Measurements from ENCODE around the gene ERI3. TPM values are rescaled to one million over a fixed set of nuclear protein-coding genes. Genes with fewer than 3 reads are reported as not detected.

ERI3 gene
- total RNA-seq, 1 experiment from 2014 or later = 83.4 TPM

DNA sequence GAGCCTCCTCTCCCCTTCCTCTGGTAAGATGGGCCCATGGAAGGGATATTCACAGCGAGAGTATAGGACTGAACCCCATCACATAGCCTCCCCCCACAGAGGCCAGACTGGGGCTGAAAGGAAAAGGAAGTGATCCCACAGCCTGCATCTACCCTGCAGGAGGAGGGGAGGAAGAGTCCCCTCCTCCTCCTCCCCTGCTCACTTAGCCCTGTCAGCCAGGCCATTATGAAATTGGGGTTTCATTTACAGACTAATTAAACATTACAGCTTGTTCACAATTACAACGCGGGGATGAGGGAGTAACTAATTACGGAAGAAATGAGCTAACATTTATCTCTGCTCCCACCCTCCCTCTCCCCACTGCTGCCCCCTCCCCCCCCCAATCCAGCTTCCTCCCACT lies 116.4 kb downstream of the ERI3 start:
- TF ChIP-seq, protein P1, sequence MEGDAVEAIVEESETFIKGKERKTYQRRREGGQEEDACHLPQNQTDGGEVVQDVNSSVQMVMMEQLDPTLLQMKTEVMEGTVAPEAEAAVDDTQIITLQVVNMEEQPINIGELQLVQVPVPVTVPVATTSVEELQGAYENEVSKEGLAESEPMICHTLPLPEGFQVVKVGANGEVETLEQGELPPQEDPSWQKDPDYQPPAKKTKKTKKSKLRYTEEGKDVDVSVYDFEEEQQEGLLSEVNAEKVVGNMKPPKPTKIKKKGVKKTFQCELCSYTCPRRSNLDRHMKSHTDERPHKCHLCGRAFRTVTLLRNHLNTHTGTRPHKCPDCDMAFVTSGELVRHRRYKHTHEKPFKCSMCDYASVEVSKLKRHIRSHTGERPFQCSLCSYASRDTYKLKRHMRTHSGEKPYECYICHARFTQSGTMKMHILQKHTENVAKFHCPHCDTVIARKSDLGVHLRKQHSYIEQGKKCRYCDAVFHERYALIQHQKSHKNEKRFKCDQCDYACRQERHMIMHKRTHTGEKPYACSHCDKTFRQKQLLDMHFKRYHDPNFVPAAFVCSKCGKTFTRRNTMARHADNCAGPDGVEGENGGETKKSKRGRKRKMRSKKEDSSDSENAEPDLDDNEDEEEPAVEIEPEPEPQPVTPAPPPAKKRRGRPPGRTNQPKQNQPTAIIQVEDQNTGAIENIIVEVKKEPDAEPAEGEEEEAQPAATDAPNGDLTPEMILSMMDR (IDR thresholded peaks at IDR 0.05; ENCODE audit: unreplicated experiment) = no peak
- no TSS peak for BruUV-seq (replicated peaks)
- intact Hi-C loops (cut with micrococcal nuclease) = no loop called here
- Mint-ChIP-seq H3K36me3 (ENCODE audit: insufficient read depth, unreplicated experiment) (peaks cover 25% of the 10 kb centered on the region), H3K4me1 (ENCODE audit: insufficient read depth, unreplicated experiment) (no peaks in the 10 kb centered on the region), H3K27ac (ENCODE audit: low read depth, unreplicated experiment) (no peak overlapping the region), H3K9me3 (ENCODE audit: unreplicated experiment) (no peaks in the 10 kb centered on the region), H3K27me3 (ENCODE audit: insufficient read depth, unreplicated experiment) (no peaks in the 10 kb centered on the region), H3K4me3 (ENCODE audit: unreplicated experiment) (no peak overlapping the region)
- no peak for DNase-seq (ENCODE audit: unreplicated experiment)
- ChIA-PET POLR2A (no interaction called here), CTCF (interaction anchor here (1.4 kb wide), 1 partner anchor 356 kb away, joined by 6 read pairs; no protein-coding TSS in a partner anchor)

DNA sequence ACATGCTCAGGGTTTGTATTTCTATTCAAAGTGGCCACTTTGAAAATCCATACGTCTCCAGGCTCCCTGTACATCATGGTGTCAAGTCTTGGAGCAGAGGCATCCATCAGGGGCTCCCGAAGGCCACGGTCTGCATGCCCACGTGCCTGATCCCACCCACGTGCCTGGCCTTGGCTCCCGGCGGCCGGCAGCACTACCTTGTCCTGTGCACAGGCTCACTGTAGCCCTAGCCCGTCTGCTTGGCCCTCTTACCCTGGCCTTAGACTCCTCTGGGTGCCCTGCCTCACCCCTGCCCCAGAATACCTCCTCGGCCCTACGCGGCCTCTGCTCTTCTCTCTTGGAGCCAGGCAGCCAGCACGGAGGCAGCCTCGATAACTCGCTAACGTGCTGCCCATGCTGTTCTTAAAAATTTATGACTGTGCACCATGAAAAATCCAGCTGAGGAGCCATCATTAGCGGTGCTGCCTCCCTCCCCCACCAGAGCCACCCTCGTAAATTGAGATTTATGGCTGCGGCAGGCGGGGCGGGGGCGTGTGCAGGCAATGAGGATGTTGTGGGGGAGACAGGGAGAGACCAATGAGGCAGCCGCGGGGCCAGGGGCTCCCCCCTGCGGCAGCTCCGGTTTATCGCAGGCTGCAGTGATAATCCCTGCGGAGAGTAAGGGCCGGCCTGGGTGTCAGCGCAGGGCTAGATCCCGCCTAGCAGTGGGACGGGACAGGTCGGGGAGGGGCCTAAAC lies 117.2 kb downstream of the ERI3 start:
- TF ChIP-seq, protein P1 (IDR thresholded peaks at IDR 0.05; ENCODE audit: unreplicated experiment) = no peak
- ChIA-PET POLR2A (interaction anchor here (0.6 kb wide), 1 partner anchor 20 kb away, joined by 3 read pairs; no protein-coding TSS in a partner anchor), CTCF (interaction anchor here (1.4 kb wide), 1 partner anchor 357 kb away, joined by 6 read pairs; no protein-coding TSS in a partner anchor)
- Mint-ChIP-seq H3K27me3 (ENCODE audit: insufficient read depth, unreplicated experiment) (no peaks in the 10 kb centered on the region), H3K36me3 (ENCODE audit: insufficient read depth, unreplicated experiment) (peaks cover 31% of the 10 kb centered on the region), H3K4me1 (ENCODE audit: insufficient read depth, unreplicated experiment) (no peaks in the 10 kb centered on the region), H3K9me3 (ENCODE audit: unreplicated experiment) (no peaks in the 10 kb centered on the region), H3K4me3 (ENCODE audit: unreplicated experiment) (no peak overlapping the region), H3K27ac (ENCODE audit: low read depth, unreplicated experiment) (no peak overlapping the region)
- intact Hi-C loops (cut with micrococcal nuclease) = no loop called here
- DNase-seq (ENCODE audit: unreplicated experiment) = no peak
- BruUV-seq (replicated peaks) = no TSS peak

DNA sequence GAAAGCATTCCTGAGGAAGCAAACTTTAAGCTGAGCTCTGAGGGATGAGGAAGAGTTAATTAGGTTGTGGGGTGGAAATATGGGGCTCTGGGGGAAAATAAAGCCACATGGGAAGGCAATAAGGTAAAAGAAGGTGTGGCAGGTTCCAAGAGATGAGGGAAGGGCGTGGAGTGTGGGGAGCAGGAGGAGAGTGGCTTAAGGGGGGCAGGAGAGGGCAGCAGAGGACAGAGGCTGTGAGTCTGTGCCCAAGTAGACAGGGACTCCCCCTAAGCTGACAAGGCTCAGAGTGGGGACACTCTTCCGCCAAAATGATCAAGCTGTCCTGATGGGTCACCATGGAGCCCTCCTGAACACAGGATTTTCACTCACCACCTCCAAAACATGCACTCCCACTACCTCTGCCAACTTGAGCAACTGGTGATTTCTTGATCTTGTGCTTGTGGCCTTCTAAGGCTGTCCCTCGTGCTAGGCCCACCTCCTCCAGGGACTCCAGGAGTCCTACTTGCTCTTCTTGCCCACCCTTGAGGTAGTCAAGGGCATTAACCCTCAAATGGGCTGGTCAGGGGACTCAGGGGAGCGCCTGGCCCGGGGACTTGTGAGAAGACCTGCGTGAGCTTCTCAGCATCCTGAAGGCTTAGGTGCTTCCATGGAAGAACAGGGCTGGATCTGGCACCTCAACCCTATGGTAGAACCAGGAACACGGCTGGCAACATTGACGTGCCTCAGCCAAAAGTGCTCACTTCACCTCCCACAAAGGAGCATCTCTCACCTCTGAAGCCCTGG lies 118.4 kb downstream of the ERI3 start:
- intact Hi-C loops (cut with micrococcal nuclease) = no loop called here
- BruUV-seq (replicated peaks) = no TSS peak
- ChIA-PET CTCF (interaction anchor here (0.5 to 1.5 kb wide), 7 partner anchors 12 to 416 kb away, joined by 3 to 4 read pairs (median 3); no protein-coding TSS in a partner anchor), POLR2A (interaction anchor here (0.9 kb wide), 1 partner anchor 90 kb away, joined by 3 read pairs; no protein-coding TSS in a partner anchor)
- no peak overlapping the region for H3K4me3 Mint-ChIP-seq (ENCODE audit: unreplicated experiment)
- peaks cover 39% of the 10 kb centered on the region for H3K36me3 Mint-ChIP-seq (ENCODE audit: insufficient read depth, unreplicated experiment)
- no peaks in the 10 kb centered on the region for H3K9me3 Mint-ChIP-seq (ENCODE audit: unreplicated experiment)
- DNase-seq (ENCODE audit: unreplicated experiment) = no peak
- TF ChIP-seq, protein P1 (IDR thresholded peaks at IDR 0.05; ENCODE audit: unreplicated experiment) = no peak
- no peak overlapping the region for H3K27ac Mint-ChIP-seq (ENCODE audit: low read depth, unreplicated experiment)
- no peaks in the 10 kb centered on the region for H3K4me1 Mint-ChIP-seq (ENCODE audit: insufficient read depth, unreplicated experiment)
- H3K27me3 Mint-ChIP-seq (ENCODE audit: insufficient read depth, unreplicated experiment) = no peaks in the 10 kb centered on the region

DNA sequence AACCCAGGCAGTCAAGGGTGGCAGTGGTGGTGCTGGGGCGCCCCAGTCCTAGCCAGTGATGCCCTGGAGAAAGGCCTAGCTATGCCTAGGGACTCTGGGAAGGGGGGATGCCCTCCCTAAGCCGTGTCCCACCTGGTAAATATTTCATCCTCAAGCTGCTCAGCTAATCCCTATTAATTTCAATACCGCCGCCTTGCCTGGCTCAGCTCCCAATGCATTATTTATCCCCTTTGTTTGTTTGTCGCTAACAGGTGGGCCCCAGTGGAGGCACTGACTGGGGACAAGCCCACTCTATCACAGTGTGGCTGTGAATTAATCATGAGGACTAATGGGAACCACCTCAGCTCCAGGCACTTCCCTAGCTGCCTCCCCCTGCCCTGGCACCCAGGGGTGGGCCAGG lies 119.2 kb downstream of the ERI3 start:
- Mint-ChIP-seq H3K4me1 (ENCODE audit: insufficient read depth, unreplicated experiment) (no peaks in the 10 kb centered on the region), H3K27ac (ENCODE audit: low read depth, unreplicated experiment) (no peak overlapping the region), H3K36me3 (ENCODE audit: insufficient read depth, unreplicated experiment) (peaks cover 45% of the 10 kb centered on the region), H3K4me3 (ENCODE audit: unreplicated experiment) (no peak overlapping the region), H3K27me3 (ENCODE audit: insufficient read depth, unreplicated experiment) (no peaks in the 10 kb centered on the region), H3K9me3 (ENCODE audit: unreplicated experiment) (no peaks in the 10 kb centered on the region)
- no TSS peak for BruUV-seq (replicated peaks)
- TF ChIP-seq, protein P1 (IDR thresholded peaks at IDR 0.05; ENCODE audit: unreplicated experiment) = no peak
- no peak for DNase-seq (ENCODE audit: unreplicated experiment)
- POLR2A ChIA-PET = no interaction called here
- CTCF ChIA-PET = interaction anchor here (0.5 to 1.5 kb wide), 4 partner anchors 17 to 417 kb away, joined by 3 to 4 read pairs (median 3); no protein-coding TSS in a partner anchor
- intact Hi-C loops (cut with micrococcal nuclease) = no loop called here
